ENCODE measurements around the gene TJAP1. TPM values are rescaled to one million over a fixed set of nuclear protein-coding genes. Genes with fewer than 3 reads are reported as not detected.

TJAP1 gene
- total RNA-seq, 2 experiments from 2014 or later = 23.6 to 24.4 TPM

- peaks cover 9% of the 10 kb centered on the region for H3K27me3 Mint-ChIP-seq
- no peaks in the 10 kb centered on the region for H3K9me3 ChIP-seq (ENCODE audit: control insufficient read depth in 1 of 2, insufficient read depth in 1 of 2, low read length in 2 of 2)
- ATAC-seq (ENCODE audit: poor library complexity) (no peak), DNase-seq (no peak)
- peaks cover 14% of the 10 kb centered on the region for H3K4me1 ChIP-seq (ENCODE audit: insufficient read depth, low read length)
- H3K27ac Mint-ChIP-seq = no peak overlapping the region
- TF ChIP-seq CTCF (IDR thresholded peaks at IDR 0.05) = no peak
- CTCF ChIA-PET = interaction anchor here (1.3 kb wide), 1 partner anchor 47 kb away, joined by 5 read pairs; no protein-coding TSS in a partner anchor
- no peaks in the 10 kb centered on the region for H3K9me3 Mint-ChIP-seq
- H3K4me3 ChIP-seq (ENCODE audit: low read length) = no peak overlapping the region
- no peaks in the 10 kb centered on the region for H3K36me3 Mint-ChIP-seq (ENCODE audit: low read depth)
- H3K36me3 ChIP-seq (ENCODE audit: insufficient read depth, low read length) = no peaks in the 10 kb centered on the region
- no peak overlapping the region for H3K4me3 Mint-ChIP-seq
- no peak overlapping the region for H3K27ac ChIP-seq (ENCODE audit: low read depth in 1 of 2, low read length in 2 of 2)
- H3K4me1 Mint-ChIP-seq (ENCODE audit: low read depth) = peaks cover 14% of the 10 kb centered on the region
- peaks cover 0 to 4% of the 10 kb centered on the region in 2 experiments for H3K27me3 ChIP-seq (ENCODE audit: control insufficient read depth in 1 of 2, insufficient read depth in 2 of 2, low read length in 2 of 2)
- POLR2A ChIA-PET = interaction anchor here (0.7 to 1.2 kb wide), 2 partner anchors 18 to 26 kb away, joined by 3 read pairs; partner anchors contain the start of gene TJAP1
- intact Hi-C loops (cut with DNase I, micrococcal nuclease) = no loop called here
Measured at GRCh38 chr6:43459535-43459934, 17.8 kb upstream of the TJAP1 start.

- H3K36me3 ChIP-seq (ENCODE audit: insufficient read depth, low read length) = no peaks in the 10 kb centered on the region
- intact Hi-C loops (cut with DNase I, micrococcal nuclease) = no loop called here
- no peaks in the 10 kb centered on the region for H3K9me3 ChIP-seq (ENCODE audit: control insufficient read depth in 1 of 2, insufficient read depth in 1 of 2, low read length in 2 of 2)
- Mint-ChIP-seq H3K4me3 (no peak overlapping the region), H3K4me1 (ENCODE audit: low read depth) (peaks cover 14% of the 10 kb centered on the region), H3K27ac (no peak overlapping the region), H3K36me3 (ENCODE audit: low read depth) (no peaks in the 10 kb centered on the region), H3K27me3 (peaks cover 9% of the 10 kb centered on the region), H3K9me3 (no peaks in the 10 kb centered on the region)
- ChIA-PET CTCF (interaction anchor here (1.3 kb wide), 1 partner anchor 47 kb away, joined by 5 read pairs; no protein-coding TSS in a partner anchor), POLR2A (interaction anchor here (0.6 to 1.2 kb wide), 3 partner anchors 17 to 236 kb away, joined by 3 read pairs; partner anchors contain the start of gene TJAP1)
- peaks cover 9% of the 10 kb centered on the region for H3K4me1 ChIP-seq (ENCODE audit: insufficient read depth, low read length)
- ATAC-seq (ENCODE audit: poor library complexity) (no peak), DNase-seq (no peak)
- TF ChIP-seq CTCF (IDR thresholded peaks at IDR 0.05) = no peak
- H3K27ac ChIP-seq (ENCODE audit: low read depth in 1 of 2, low read length in 2 of 2) = no peak overlapping the region
- H3K4me3 ChIP-seq (ENCODE audit: low read length) = no peak overlapping the region
- H3K27me3 ChIP-seq (ENCODE audit: control insufficient read depth in 1 of 2, insufficient read depth in 2 of 2, low read length in 2 of 2) = peaks cover 0 to 4% of the 10 kb centered on the region in 2 experiments
Measured at GRCh38 chr6:43460032-43460431, 17.3 kb upstream of the TJAP1 start.

GRCh38 chr6:43461936-43462335 is 15.4 kb upstream of the TJAP1 start:
- Mint-ChIP-seq H3K4me1 (ENCODE audit: low read depth) (peaks cover under 1% of the 10 kb centered on the region), H3K4me3 (no peak overlapping the region), H3K27ac (no peak overlapping the region), H3K9me3 (no peaks in the 10 kb centered on the region), H3K36me3 (ENCODE audit: low read depth) (no peaks in the 10 kb centered on the region), H3K27me3 (peaks cover 22% of the 10 kb centered on the region)
- H3K9me3 ChIP-seq (ENCODE audit: control insufficient read depth in 1 of 2, insufficient read depth in 1 of 2, low read length in 2 of 2) = no peaks in the 10 kb centered on the region
- TF ChIP-seq CTCF (IDR thresholded peaks at IDR 0.05) = no peak
- H3K27me3 ChIP-seq (ENCODE audit: control insufficient read depth in 1 of 2, insufficient read depth in 2 of 2, low read length in 2 of 2) = peaks cover 0 to 4% of the 10 kb centered on the region in 2 experiments
- ChIA-PET POLR2A (no interaction called here), CTCF (no interaction called here)
- ATAC-seq (ENCODE audit: poor library complexity) (no peak), DNase-seq (no peak)
- intact Hi-C loops (cut with DNase I, micrococcal nuclease) = no loop called here
- H3K4me1 ChIP-seq (ENCODE audit: insufficient read depth, low read length) = no peaks in the 10 kb centered on the region
- no peak overlapping the region for H3K4me3 ChIP-seq (ENCODE audit: low read length)
- H3K36me3 ChIP-seq (ENCODE audit: insufficient read depth, low read length) = no peaks in the 10 kb centered on the region
- H3K27ac ChIP-seq (ENCODE audit: low read depth in 1 of 2, low read length in 2 of 2) = no peak overlapping the region

Data from CD4-positive, alpha-beta T cell (primary cell).